Inflammatory macrophage treated with lipopolysaccharide for 4 hours (primary cell): ENCODE measurements around the gene CSMD2.
"Not testable (repeated sequence)": the region's sequence is repeated elsewhere in the genome, so short reads cannot be mapped to it uniquely, and the experiment has no call there.

ENCODE experiments used
- DNase-seq: peaks from one replicate; pipeline ENCODE4 v3.0.0-alpha.2; 2020

The CSMD2 gene

GRCh38 chr1:33512226-33513011 lies 652.6 kb downstream of the CSMD2 start:
- no peak for DNase-seq

GRCh38 chr1:33509276-33509675 lies 655.8 kb downstream of the CSMD2 start:
- DNase-seq: not testable (repeated sequence)

GRCh38 chr1:33508151-33508550 lies 656.9 kb downstream of the CSMD2 start:
- DNase-seq: no peak

GRCh38 chr1:33507661-33508060 lies 657.4 kb downstream of the CSMD2 start:
- DNase-seq: no peak

- DNase-seq: no peak
Observed at GRCh38 chr1:33503506-33503905, 661.5 kb downstream of the CSMD2 start.

- no peak for DNase-seq
Observed at GRCh38 chr1:33502726-33503125, 662.3 kb downstream of the CSMD2 start.

GRCh38 chr1:33501774-33502173 lies 663.3 kb downstream of the CSMD2 start:
- no peak for DNase-seq

GRCh38 chr1:33501309-33501708 lies 663.7 kb downstream of the CSMD2 start:
- DNase-seq: peak; percentile 29

GRCh38 chr1:33500547-33500946 lies 664.5 kb downstream of the CSMD2 start:
- no peak for DNase-seq

- DNase-seq: no peak
Observed at GRCh38 chr1:33497410-33497809, 667.6 kb downstream of the CSMD2 start.

GRCh38 chr1:33494929-33495328 lies 670.1 kb downstream of the CSMD2 start:
- no peak for DNase-seq

GRCh38 chr1:33488624-33489023 lies 676.4 kb downstream of the CSMD2 start:
- no peak for DNase-seq

- DNase-seq: no peak
Observed at GRCh38 chr1:33482412-33482811, 682.6 kb downstream of the CSMD2 start.

GRCh38 chr1:33477451-33477850 lies 687.6 kb downstream of the CSMD2 start:
- no peak for DNase-seq

- DNase-seq: no peak
Observed at GRCh38 chr1:33473900-33474299, 691.1 kb downstream of the CSMD2 start.

- DNase-seq: peak; percentile 95
Observed at GRCh38 chr1:33472269-33472980, 692.6 kb downstream of the CSMD2 start, which contains the start of gene ZSCAN20. ZSCAN20 (plus strand) TSS chr1:33472645; CDS start chr1:33479289, 6,644 bp downstream.

- no peak for DNase-seq
Observed at GRCh38 chr1:33471416-33471815, 693.6 kb downstream of the CSMD2 start.

GRCh38 chr1:33470495-33471012 lies 694.5 kb downstream of the CSMD2 start:
- DNase-seq: peak; percentile 84

- DNase-seq: no peak
Observed at GRCh38 chr1:33469691-33470090, 695.3 kb downstream of the CSMD2 start.

GRCh38 chr1:33468967-33469366 lies 696.1 kb downstream of the CSMD2 start:
- no peak for DNase-seq

- peak; percentile 10 for DNase-seq
Observed at GRCh38 chr1:33468531-33468930, 696.5 kb downstream of the CSMD2 start.

GRCh38 chr1:33468011-33468410 lies 697.0 kb downstream of the CSMD2 start:
- DNase-seq: no peak

- no peak for DNase-seq
Observed at GRCh38 chr1:33466159-33466558, 698.9 kb downstream of the CSMD2 start.

GRCh38 chr1:33465316-33465715 lies 699.7 kb downstream of the CSMD2 start:
- peak; percentile 75 for DNase-seq
